B cell (primary cell): Measurements from ENCODE around the gene GPC5.

ENCODE experiments used
- EZH2 ChIP-seq: IDR thresholded peaks from 2 replicates; pipeline ENCODE4 v1.6.1; 2012; ENCODE audit warnings: borderline replicate concordance, low read depth, mild to moderate bottlenecking, moderate library complexity, low read length; ENCODE audit not compliant: insufficient read depth, poor library complexity, severe bottlenecking
- TF ChIP-seq, protein P1 (sequence below): fragments of 200-600 bp; IDR thresholded peaks from one replicate; pipeline ENCODE4 v1.8.0; 2022; ENCODE audit warnings: antibody characterized with exemption, mild to moderate bottlenecking

DNA sequence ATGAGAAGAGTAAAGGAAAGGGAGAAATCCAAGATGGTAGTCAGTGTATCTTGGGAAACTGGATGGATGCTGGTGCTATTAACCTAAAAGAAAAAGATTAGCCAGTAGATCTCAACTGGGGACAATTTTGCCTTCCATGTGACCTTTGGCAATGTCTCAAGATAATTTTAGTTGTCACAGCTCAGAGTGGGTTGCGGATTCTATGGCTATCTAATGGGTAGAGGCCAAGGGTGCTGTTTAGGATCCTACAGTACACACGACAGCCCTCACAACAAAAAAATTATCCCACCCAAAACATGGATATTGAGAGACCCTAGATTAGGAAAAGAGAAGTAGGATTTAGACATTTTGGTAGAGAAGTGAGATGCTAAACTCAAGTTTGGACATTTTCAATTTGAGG is 258.9 kb downstream of the GPC5 start:
- TF ChIP-seq, protein P1, sequence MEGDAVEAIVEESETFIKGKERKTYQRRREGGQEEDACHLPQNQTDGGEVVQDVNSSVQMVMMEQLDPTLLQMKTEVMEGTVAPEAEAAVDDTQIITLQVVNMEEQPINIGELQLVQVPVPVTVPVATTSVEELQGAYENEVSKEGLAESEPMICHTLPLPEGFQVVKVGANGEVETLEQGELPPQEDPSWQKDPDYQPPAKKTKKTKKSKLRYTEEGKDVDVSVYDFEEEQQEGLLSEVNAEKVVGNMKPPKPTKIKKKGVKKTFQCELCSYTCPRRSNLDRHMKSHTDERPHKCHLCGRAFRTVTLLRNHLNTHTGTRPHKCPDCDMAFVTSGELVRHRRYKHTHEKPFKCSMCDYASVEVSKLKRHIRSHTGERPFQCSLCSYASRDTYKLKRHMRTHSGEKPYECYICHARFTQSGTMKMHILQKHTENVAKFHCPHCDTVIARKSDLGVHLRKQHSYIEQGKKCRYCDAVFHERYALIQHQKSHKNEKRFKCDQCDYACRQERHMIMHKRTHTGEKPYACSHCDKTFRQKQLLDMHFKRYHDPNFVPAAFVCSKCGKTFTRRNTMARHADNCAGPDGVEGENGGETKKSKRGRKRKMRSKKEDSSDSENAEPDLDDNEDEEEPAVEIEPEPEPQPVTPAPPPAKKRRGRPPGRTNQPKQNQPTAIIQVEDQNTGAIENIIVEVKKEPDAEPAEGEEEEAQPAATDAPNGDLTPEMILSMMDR, result no peak
- TF ChIP-seq EZH2, result no peak
